ENCODE data around the gene DNAI4. TPM values are rescaled to one million over a fixed set of nuclear protein-coding genes. Genes with fewer than 3 reads are reported as not detected.

The DNAI4 gene
- total RNA-seq, 2 experiments from 2014 or later: 5.0 to 8.8 TPM

DNA sequence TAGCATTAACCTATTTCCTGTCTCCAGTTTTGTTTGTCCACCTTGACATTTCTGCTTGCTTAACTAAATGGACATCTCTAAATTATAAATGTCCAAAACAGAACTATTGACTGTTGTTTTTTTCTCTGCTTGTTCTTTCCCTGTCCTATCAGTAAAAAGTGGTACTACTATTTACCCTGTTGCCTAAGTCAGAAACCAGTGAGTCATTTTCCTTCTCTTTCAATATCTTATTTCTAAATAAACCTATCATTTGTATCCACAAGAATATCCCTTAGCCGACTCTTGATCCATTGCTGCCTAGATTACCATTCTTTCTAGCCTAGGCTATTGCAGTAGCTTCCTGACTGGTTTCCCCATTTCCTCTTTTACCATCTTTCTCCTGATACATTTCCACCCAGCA, 22.6 kb upstream of the DNAI4 start:
- H3K4me1 ChIP-seq (ENCODE audit: insufficient read depth, low read length): peaks cover 13% of the 10 kb centered on the region
- POLR2A ChIA-PET: interaction anchor here (1.0 to 1.4 kb wide), 3 partner anchors 10 to 22 kb away, joined by 3 to 6 read pairs (median 3); partner anchors contain the start of genes DNAI4 and MIER1
- intact Hi-C loops (cut with DNase I, micrococcal nuclease): no loop called here

DNA sequence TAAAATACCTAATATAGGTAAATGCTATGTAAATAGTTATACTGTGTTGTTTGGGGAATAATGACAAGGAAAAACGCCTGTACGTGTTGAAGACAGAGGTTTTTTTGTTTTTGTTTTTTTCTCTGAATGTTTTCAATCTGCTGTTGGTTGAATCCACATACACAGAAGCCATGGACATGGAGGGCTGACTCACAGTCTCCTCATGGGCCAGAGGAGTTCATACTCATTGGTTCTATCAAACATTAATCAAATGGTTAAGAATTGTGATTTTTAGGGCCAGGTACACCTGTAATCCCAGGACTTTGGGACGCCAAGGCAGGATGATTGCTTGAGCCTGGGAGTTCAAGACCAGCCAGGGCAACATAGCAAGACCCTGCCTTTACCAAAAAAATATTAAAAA, 20.7 kb upstream of the DNAI4 start:
- Mint-ChIP-seq H3K4me3 (no peak overlapping the region), H3K4me1 (ENCODE audit: low read depth) (peaks cover 69% of the 10 kb centered on the region), H3K27me3 (no peaks in the 10 kb centered on the region), H3K9me3 (no peaks in the 10 kb centered on the region), H3K27ac (no peak overlapping the region), H3K36me3 (ENCODE audit: low read depth) (peaks cover 83% of the 10 kb centered on the region)
- intact Hi-C loops (cut with DNase I, micrococcal nuclease): no loop called here
- DNase-seq (no peak), ATAC-seq (ENCODE audit: poor library complexity) (no peak)
- TF ChIP-seq CTCF (IDR thresholded peaks at IDR 0.05): no peak
- Histone ChIP-seq H3K27me3 (ENCODE audit: control insufficient read depth in 1 of 2, insufficient read depth in 2 of 2, low read length in 2 of 2) (no peaks in the 10 kb centered on the region), H3K4me1 (ENCODE audit: insufficient read depth, low read length) (peaks cover 18% of the 10 kb centered on the region), H3K4me3 (ENCODE audit: low read length) (no peak overlapping the region), H3K9me3 (ENCODE audit: control insufficient read depth in 1 of 2, insufficient read depth in 1 of 2, low read length in 2 of 2) (no peaks in the 10 kb centered on the region), H3K36me3 (ENCODE audit: insufficient read depth, low read length) (peaks cover 67% of the 10 kb centered on the region), H3K27ac (ENCODE audit: low read depth in 1 of 2, low read length in 2 of 2) (no peak overlapping the region)
- POLR2A ChIA-PET: interaction anchor here (0.9 to 1.4 kb wide), 3 partner anchors 15 to 21 kb away, joined by 3 to 4 read pairs (median 4); partner anchors contain the start of genes DNAI4 and MIER1
- CTCF ChIA-PET: no interaction called here

More for the DNA sequence above, 22.6 kb upstream of the DNAI4 start:
- H3K9me3 Mint-ChIP-seq: no peaks in the 10 kb centered on the region
- H3K27me3 Mint-ChIP-seq: no peaks in the 10 kb centered on the region
- H3K36me3 ChIP-seq (ENCODE audit: insufficient read depth, low read length): peaks cover 77% of the 10 kb centered on the region
- H3K9me3 ChIP-seq (ENCODE audit: control insufficient read depth in 1 of 2, insufficient read depth in 1 of 2, low read length in 2 of 2): no peaks in the 10 kb centered on the region
- H3K4me3 ChIP-seq (ENCODE audit: low read length): no peak overlapping the region
- CTCF ChIA-PET: interaction anchor here (1.3 kb wide), 1 partner anchor 13 kb away, joined by 5 read pairs; no protein-coding TSS in a partner anchor
- TF ChIP-seq CTCF (IDR thresholded peaks at IDR 0.05): no peak
- peaks cover 82% of the 10 kb centered on the region for H3K36me3 Mint-ChIP-seq (ENCODE audit: low read depth)
- DNase-seq: no peak
- peak overlapping the region; percentile 19 for H3K27ac Mint-ChIP-seq
- H3K4me3 Mint-ChIP-seq: no peak overlapping the region
- no peaks in the 10 kb centered on the region for H3K27me3 ChIP-seq (ENCODE audit: control insufficient read depth in 1 of 2, insufficient read depth in 2 of 2, low read length in 2 of 2)
- ATAC-seq (ENCODE audit: poor library complexity): no peak
- no peak overlapping the region for H3K27ac ChIP-seq (ENCODE audit: low read depth in 1 of 2, low read length in 2 of 2)
- H3K4me1 Mint-ChIP-seq (ENCODE audit: low read depth): peaks cover 59% of the 10 kb centered on the region

GRCh38 chr1:66944330-66945274, 19.9 kb upstream of the DNAI4 start:
- H3K36me3 ChIP-seq (ENCODE audit: insufficient read depth, low read length): peaks cover 65% of the 10 kb centered on the region
- no peaks in the 10 kb centered on the region for H3K27me3 Mint-ChIP-seq

More at GRCh38 chr1:66944330-66945274, 19.9 kb upstream of the DNAI4 start:
- TF ChIP-seq CTCF (IDR thresholded peaks at IDR 0.05): no peak
- DNase-seq (no peak), ATAC-seq (ENCODE audit: poor library complexity) (no peak)
- ChIA-PET CTCF (interaction anchor here (1.0 kb wide), 1 partner anchor 10 kb away, joined by 3 read pairs; no protein-coding TSS in a partner anchor), POLR2A (interaction anchor here (1.4 kb wide), 1 partner anchor 15 kb away, joined by 3 read pairs; no protein-coding TSS in a partner anchor)
- Histone ChIP-seq H3K4me3 (ENCODE audit: low read length) (no peak overlapping the region), H3K9me3 (ENCODE audit: control insufficient read depth in 1 of 2, insufficient read depth in 1 of 2, low read length in 2 of 2) (no peaks in the 10 kb centered on the region), H3K4me1 (ENCODE audit: insufficient read depth, low read length) (peaks cover 18% of the 10 kb centered on the region), H3K27ac (ENCODE audit: low read depth in 1 of 2, low read length in 2 of 2) (no peak overlapping the region), H3K27me3 (ENCODE audit: control insufficient read depth in 1 of 2, insufficient read depth in 2 of 2, low read length in 2 of 2) (no peaks in the 10 kb centered on the region)
- H3K4me3 Mint-ChIP-seq: no peak overlapping the region
- H3K27ac Mint-ChIP-seq: no peak overlapping the region
- H3K36me3 Mint-ChIP-seq (ENCODE audit: low read depth): peaks cover 83% of the 10 kb centered on the region
- peaks cover 75% of the 10 kb centered on the region for H3K4me1 Mint-ChIP-seq (ENCODE audit: low read depth)
- intact Hi-C loops (cut with DNase I, micrococcal nuclease): no loop called here
- no peaks in the 10 kb centered on the region for H3K9me3 Mint-ChIP-seq

Measured in CD4-positive, alpha-beta T cell (primary cell).